ENCODE data around the gene HAPLN1.

DNA sequence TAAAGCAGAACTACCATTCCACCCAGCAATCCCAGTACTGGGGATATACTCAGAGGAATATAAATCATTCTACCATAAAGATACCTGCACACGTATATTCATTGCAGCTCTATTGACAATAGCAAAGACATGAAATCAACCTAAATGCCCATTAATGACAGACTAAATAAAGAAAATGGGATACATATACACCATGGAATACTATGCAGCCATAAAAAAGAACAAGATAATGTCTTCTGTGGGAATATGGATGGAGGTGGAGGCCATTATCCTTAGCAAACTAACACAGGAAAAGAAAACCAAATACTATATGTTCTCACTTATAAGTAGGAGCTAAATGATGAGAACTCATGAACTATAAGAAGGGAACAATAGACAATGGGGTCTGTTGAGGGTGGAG lies 12.5 kb downstream of the HAPLN1 start:
- no peak for TF ChIP-seq KDM5A (IDR thresholded peaks at IDR 0.05)
- TF ChIP-seq, protein P1, sequence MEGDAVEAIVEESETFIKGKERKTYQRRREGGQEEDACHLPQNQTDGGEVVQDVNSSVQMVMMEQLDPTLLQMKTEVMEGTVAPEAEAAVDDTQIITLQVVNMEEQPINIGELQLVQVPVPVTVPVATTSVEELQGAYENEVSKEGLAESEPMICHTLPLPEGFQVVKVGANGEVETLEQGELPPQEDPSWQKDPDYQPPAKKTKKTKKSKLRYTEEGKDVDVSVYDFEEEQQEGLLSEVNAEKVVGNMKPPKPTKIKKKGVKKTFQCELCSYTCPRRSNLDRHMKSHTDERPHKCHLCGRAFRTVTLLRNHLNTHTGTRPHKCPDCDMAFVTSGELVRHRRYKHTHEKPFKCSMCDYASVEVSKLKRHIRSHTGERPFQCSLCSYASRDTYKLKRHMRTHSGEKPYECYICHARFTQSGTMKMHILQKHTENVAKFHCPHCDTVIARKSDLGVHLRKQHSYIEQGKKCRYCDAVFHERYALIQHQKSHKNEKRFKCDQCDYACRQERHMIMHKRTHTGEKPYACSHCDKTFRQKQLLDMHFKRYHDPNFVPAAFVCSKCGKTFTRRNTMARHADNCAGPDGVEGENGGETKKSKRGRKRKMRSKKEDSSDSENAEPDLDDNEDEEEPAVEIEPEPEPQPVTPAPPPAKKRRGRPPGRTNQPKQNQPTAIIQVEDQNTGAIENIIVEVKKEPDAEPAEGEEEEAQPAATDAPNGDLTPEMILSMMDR (IDR thresholded peaks at IDR 0.05): no peak

Data from A549 (cell line).